HG03066 (cell line): ENCODE data around the gene EHD2.
"Not testable (repeated sequence)": the region's sequence is repeated elsewhere in the genome, so short reads cannot be mapped to it uniquely, and the experiment has no call there.

Source experiments
- ATAC-seq: cut with Tn5 transposase; IDR thresholded peaks from one replicate; pipeline ENCODE4 v1.9.1; 2021; ENCODE audit warnings: low read depth; ENCODE audit not compliant: unreplicated experiment

The EHD2 gene

DNA sequence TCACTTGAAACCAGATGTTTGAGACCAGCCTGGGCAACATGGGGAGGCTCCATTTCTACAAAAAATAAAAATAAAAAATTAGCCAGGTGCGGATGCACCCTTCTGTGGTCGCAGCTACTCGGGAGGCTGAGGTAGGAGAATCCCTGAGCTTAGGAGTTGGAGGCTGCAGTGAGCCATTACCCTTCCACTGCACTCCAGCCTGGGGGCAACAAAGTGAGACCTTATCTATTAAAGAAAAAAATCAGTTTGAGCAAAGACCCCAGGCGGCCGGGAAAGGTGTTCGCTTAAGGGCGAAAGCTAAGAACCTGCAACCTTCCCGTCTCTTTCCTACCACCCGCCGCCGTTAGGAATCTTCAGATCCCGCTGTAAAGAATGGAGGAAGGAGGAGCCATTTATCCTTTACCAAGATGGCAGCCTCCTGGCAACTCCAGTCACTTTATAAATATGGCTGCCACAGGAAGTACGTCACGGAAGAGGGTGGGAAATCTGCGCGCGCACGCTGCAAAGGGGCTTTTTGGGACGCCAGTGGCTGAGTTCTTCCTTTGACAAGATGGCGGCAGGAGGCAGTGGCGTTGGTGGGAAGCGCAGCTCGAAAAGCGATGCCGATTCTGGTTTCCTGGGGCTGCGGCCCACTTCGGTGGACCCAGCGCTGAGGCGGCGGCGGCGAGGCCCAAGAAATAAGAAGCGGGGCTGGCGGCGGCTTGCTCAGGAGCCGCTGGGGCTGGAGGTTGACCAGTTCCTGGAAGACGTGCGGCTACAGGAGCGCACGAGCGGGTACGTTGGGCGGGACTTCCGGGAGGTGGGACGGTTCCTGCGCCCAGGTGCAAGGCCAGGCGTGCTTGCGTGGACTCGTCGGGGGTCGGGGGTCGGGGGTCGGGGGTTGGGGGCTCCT lies 32.0 kb downstream of the EHD2 start, which contains the start of gene NOP53:
TSS of gene NOP53 (plus strand) at position 537 of the 892 bp plus-strand sequence. CDS start at position 551, 14 bp downstream.
- ATAC-seq, result peak; percentile 51

DNA sequence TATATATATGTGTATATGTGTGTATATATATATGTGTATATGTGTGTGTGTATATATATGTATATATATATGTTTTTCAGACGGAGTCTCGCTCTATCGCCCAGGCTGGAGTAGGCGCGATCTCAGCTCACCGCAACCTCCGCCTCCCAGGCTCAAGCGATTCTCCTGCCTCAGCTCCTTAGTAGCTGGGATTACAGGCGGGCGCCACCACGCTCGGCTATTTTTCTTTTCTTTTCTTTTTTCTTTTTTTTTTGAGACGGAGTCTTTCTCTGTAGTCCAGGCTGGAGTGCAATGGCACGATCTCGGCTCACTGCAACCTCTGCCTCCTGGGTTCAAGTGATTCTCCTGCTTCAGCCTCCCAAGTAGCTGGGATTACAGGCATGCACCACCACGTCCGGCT lies 32.9 kb downstream of the EHD2 start:
- not testable (repeated sequence) for ATAC-seq

DNA sequence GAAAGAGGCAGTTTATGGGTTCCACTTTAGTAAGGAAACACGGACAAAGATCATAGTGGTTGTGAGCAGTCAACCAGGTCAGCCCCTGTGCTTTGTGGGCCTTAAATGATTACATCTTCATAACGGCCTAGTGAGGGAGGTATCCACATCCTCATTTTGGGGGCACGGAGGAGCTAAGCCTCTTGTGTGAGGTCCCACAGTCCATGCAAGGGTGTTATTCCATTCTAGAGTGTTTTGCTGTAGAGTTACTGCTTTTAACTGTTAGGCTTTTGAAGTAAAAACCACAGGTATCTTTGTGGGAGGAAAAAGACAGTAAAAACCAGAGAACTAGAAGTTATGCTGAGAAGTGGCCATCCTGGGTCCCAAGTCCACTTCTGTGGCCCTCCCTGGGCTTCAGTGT lies 36.1 kb downstream of the EHD2 start:
- no peak for ATAC-seq

DNA sequence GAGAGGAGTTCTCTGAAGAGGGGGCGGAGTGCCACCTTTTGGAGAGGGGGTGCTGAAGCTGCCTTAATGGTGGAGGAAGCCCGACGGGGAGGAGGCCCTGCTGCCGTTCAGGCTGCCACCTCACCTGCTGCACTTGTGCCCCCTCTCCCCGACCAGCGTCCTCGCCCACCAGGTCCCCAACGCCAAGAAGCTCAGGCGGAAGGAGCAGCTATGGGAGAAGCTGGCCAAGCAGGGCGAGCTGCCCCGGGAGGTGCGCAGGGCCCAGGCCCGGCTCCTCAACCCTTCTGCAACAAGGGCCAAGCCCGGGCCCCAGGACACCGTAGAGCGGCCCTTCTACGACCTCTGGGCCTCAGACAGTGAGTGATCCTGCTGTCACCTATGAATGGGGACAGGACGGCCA lies 37.5 kb downstream of the EHD2 start:
- ATAC-seq, result no peak

DNA sequence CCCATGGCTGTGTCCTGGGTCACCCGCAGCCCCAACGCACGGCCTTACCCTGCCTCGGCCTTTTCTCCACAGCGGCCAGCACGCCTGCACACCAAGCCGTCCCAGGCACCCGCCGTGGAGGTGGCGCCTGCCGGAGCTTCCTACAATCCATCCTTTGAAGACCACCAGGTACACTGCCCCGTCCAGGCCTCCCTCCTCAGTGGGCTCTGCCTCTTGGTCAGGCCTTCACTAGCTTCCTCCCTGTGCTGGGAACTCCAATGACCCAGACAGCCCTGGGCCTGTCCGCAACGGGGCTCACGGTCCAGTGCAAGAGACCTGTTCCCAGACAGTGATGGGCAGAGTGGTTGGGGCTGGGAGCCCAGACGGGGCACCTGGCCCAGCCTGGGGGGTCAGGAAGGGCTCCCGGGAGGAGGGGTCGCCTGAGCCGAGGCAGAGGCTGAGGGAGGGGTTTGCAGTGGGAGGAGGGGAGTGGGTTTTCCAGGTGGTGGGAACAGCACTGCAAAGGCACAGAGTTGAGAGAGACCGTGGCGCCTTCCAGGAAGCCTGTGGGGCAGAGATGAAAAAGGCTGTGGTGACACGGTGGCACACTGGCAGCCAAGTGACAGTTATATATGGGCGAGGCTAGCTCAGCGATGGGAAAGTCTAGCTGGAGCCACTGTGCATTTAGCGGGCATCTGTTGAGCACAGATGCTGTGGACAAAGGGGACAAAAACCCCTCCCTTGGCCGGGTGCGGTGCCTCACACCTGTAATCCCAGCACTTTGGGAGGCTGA lies 39.4 kb downstream of the EHD2 start:
- no peak for ATAC-seq

DNA sequence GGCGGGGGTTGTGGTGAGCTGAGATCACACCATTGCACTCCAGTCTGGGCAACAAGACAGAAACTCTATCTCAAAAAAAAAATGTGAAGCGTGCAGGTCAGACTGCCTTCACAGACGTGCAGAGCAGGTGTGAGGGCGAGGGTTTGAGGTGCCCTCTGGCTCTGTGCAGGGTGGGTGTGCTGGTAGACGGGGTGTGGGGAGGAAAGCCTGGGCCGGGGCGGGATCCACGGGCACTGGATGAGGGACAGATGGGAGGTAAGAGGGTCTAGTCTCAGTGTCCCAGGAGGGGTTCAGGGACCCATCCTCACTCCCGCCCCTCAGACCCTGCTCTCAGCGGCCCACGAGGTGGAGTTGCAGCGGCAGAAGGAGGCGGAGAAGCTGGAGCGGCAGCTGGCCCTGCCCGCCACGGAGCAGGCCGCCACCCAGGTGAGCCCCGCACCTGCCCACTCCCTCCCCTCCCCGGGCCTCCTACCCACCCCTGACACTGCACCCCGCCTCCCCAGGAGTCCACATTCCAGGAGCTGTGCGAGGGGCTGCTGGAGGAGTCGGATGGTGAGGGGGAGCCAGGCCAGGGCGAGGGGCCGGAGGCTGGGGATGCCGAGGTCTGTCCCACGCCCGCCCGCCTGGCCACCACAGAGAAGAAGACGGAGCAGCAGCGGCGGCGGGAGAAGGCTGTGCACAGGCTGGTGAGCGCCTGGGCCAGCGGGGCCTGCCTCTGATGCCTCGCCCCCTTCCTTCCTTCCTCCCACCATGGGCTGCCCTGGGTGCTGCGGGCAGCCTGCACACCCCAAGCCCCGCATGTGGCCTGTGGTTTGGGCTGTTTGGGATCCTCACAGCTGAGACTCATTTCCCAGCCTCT lies 41.2 kb downstream of the EHD2 start:
- no peak for ATAC-seq

DNA sequence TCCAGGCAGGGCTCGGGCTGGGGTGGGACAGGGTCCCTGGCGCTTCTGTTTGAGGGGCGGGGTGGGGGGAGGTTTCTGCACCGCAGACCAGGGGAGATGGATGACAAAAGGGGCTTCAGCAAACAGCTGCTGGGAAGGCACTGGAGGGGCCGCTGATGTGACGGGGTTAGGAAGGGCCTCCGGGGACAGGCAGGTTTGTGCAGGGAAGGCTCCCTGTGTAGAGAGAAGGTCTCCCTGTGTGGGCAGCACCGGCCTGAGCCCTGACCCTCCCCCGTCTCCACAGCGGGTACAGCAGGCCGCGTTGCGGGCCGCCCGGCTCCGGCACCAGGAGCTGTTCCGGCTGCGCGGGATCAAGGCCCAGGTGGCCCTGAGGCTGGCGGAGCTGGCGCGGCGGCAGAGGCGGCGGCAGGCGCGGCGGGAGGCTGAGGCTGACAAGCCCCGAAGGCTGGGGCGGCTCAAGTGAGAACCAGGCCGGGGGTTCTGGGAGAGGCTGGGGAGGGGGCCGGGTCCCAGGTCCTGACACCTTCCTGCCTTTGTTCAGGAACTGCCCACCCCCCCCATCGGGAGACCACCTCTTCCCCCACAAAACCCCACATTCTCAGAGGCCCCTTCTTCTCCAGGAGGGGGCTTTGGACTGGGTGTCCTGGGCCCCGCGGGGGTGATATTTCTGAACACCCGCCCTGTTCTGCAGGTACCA lies 42.0 kb downstream of the EHD2 start:
- ATAC-seq, result no peak

DNA sequence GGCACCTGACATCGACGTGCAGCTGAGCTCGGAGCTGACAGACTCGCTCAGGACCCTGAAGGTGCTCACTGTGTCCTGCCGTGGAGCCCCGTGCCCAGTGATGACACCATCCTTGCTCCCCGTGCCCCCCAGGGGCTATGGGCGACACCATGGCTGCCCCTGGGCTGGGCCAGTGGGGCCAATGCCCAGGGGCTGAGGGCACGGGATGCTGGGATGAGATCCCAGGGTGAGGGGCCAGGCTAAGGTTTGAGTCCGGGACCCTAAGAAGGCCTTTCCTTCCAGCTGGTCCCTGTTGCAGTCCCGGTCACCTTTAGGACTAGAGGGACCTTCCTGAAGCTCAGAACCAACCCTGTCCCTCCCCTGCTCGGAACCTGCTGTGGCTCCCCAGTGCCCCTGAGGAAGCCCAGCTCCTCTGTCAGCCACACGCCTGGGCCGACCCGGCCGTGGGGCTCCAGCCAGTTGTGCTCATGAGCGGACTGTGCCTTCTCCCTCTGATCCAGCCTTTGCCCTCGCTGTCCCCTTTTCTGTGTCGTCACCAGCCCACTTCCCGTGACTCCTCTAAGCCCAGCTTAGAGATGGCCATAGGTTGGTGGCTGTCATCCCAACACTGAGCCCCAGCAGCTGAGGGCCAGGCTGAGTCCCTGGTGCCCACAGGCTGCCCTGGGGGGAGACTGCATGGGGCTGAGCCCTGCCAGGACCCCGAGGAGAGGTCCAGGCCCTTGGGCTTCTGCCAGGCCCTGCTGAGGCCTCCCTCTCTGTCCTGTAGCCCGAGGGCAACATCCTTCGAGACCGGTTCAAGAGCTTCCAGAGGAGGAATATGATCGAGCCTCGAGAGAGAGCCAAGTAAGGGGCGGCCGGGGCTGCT lies 42.8 kb downstream of the EHD2 start:
- ATAC-seq, result no peak

DNA sequence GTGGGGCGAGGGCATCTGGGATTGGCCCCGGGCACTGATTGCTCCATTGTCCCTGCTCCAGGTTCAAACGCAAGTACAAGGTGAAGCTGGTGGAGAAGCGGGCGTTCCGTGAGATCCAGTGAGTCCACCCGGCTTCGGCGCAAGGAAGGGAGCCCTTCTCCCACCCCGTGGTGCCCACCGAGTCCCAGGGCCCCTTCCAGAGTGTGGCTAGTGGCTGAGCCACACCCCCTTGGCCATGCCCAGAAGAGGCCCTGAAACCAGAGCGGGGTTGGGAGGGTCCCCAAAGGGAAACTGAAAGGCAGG lies 43.4 kb downstream of the EHD2 start:
- no peak for ATAC-seq

DNA sequence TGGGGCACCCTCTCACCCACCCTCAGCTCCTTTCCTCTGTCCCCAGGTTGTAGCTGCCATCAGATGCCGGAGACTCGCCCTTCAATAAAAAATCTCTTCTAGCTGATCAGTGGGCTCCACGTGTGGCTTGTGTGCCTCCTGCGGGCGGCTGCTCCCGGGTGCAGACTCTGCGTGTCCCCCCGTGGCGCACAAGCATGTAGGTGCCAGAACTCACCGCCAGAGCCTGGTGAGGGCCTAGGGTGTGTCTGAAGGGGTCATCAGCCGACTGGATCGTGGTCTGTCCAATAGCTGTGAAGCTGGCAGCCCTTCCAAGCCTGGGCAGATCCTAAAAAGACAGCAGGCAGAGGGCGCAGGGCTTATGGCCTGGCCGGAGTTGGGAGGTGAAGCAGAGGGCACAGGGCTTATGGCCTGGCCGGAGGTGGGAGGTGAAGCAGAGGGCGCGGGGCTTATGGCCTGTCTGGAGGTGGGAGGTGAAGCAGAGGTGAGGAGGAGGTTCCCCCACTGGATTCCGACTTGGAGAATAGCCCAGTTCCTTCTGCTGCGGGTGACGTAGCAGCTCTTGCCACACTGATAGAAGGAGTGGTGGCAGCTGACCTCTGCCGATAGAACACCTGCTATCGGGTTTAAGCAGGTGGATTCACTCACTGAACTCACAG lies 43.9 kb downstream of the EHD2 start:
- no peak for ATAC-seq

DNA sequence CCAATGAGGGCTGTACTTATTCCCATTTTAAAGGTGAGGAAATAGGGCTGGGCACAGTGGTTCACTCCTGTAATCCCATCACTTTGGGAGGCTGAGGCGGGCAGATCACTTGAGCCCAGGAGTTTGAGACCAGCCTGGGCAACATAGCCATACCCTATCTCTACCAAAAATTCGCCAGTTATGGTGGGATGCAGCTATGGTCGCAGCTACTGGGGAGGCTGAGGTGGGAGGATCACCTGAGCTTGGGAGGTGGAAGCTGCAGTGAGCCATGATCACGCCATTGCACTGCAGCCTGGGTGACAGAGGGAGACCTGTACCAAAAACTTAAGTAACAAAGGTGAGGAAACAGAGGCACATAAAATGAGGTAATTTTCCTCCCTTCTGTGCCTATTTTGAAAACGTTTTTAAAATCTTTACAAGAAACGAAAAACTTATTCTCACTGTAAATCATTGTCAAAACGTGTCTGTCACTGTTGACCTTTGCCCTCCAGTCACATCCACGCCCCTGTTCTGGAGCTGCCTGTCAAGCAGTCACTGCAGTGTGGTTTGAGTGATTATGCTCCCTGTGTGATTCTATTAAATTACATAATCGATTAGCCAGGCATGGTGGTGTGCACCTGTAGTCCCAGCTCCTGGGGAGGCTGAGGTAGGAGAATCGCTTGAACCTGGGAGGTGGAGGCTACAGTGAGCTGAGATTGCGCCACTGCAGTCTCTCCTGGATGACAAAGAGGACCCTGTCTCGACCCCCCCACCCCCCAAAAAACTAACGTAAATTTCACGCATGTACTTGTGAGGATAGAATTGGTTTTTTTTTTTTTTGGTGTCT lies 44.6 kb downstream of the EHD2 start:
- no peak for ATAC-seq

DNA sequence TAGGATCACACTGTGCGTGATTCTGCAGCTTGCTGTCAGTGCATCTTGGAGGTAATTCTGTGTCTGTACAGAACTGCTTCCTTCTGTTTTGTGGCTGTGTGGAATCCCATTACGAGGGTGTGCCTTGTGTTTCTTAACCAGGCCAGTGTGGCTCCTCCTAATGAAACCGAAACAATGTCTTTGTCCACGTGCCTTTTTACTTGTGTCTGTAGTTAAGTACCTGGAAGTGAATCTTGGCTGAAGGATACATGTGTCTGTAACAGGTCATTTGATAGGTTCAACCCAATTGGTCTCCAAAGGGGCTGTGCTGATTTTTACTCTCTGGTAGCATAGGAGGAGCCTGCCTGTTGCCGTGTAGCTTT lies 45.2 kb downstream of the EHD2 start:
- ATAC-seq, result no peak

DNA sequence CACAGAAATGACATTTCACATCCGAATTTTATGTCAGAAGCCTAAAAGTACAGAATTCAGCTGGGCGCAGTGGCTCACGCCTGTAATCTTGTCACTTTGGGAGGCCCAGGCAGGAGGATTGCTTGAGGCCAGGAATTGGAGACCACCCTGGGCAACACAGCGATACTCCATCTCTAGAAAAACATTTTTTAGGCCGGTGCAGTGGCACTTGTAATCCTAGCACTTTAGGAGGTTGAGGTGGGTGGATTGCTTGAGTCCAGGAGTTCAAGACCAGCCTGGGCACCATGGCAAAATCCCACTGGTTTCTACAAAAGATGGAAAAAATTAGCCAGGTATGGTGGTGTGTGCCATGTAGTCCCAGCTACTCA lies 47.4 kb downstream of the EHD2 start:
- no peak for ATAC-seq

DNA sequence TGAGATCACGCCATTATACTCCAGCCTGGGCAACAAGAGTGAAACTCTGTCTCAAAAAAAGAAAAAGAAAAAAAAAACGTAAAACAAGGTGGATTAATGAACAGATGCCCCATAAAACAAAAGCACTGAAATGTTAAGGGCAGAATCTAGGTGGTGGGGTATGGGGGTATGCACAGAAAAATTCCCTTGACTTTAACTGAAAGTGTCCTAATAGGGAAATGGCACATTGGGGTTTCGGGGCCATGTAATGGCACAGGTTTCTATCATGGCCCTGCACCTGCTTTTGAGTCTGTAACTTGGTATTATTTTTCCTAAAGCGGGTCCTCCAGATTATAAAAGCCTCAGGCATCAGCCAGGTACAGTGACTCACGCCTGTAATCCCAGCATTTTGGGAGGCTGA lies 48.3 kb downstream of the EHD2 start:
- ATAC-seq, result no peak

DNA sequence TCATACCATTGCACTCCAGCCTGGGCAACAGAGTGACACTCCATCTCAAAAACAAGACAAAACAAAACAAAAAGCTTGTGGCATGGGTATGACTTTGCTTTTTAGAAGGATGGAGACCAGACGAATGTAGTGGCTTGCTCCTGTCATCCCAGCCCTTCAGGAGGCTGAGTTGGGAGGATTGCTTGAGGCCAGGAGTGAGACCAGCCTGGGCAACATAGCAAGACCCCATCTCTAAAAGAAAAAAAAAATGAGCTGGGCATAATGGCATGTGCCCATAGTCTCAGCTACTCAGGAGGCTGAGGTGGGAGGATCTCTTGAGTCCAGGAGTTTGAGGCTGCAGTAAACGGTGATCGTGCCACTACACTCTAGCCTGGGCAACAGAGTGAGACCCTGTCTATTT lies 48.9 kb downstream of the EHD2 start:
- ATAC-seq, result no peak

DNA sequence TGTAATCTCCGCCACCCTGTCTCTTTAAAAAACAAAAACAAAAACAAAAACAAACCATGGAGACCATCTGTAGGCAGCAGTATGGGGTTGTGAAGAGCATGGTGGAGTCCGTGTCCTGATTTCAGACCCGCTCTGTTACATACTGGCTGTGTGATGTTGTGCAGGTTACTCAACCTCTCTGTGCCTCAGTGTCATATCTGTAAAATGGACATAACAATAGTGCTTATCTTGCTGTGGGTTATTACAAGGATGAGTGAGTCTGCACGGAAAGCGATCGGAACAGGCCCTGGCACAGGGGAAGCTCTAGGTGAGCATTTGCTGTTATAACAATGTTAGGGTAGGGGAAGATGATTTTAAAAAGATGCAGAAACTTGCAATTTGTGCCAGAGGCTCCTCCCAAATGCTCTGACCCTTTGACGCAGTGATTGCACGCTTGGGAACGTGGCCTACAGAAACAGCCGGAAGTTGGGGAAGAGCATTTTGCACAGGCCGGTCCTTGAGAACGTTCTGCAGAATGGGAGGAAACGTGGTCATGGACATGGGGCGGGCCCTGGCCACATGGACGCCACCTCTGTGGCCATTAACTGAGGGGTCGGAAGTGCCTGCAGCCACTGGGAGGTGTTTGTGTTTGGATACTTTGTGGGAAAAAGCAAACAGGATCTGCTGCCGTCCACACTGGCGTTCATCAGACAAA lies 49.5 kb downstream of the EHD2 start:
- no peak for ATAC-seq

DNA sequence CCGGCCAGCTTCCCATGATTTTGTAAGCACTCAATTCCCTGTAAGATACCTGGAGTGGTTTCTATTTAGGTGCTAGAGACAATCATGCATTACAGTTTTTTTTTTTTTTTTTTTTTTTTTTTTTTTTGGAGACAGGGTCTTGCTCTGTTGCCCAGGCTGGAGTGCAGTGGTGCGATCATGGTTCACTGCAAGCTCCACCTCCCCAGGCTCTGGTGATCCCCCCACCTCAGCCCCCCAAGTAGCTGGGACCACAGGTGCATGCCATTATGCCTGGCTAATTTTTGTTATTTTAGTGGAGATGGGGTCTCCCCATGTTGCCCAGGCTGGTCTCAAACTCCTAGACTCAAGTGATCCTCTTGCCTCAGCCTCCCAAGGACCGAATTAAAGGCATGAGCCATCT lies 51.5 kb downstream of the EHD2 start:
- ATAC-seq, result not testable (repeated sequence)
